ENCODE results near the gene PTMS. TPM values are rescaled to one million over a fixed set of nuclear protein-coding genes. Genes with fewer than 3 reads are reported as not detected.
A peak's percentile ranks its signal among the peaks of the same experiment; 100 is the strongest.

Gene PTMS
- total and polyA plus RNA-seq, 8 donors: 41.0 to 276 (median 77.5) TPM

DNA sequence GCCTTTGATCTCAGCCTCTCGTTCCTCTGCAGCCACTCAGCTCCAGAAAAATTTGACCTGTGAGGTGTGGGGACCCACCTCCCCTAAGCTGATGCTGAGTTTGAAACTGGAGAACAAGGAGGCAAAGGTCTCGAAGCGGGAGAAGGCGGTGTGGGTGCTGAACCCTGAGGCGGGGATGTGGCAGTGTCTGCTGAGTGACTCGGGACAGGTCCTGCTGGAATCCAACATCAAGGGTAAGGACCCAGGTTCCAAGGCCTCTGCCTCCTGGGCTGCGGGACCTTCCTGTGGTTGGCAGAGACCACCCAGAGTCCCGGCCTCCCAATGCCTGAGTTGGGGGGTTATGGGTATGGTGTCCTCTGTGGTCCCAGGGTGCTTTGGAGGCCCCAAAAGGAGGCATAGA is 50.9 kb downstream of the PTMS start:
- no peak for ATAC-seq
- 58 to 68% methylated on average over 8 of the region's 8 CpGs for WGBS, 2 donors

DNA sequence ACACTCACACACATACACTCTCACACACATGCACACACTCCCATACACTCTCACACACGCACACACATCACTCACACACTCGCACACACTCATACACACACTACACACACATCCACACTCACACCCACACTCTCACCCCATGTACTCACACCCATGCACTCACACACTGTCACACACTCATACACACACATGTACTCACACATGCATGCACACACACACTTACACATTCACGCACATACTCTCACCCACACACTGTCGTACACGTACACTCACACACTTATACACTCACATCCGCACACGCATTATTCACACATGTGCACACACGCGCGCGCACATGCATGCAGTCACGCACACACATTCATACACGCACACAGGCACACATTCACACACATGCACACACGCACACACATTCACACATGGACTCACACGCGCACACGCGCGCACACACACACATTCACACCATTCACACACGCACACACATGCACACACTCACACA is 51.5 kb downstream of the PTMS start:
- Histone ChIP-seq H3K9me3 (no peaks in the 10 kb centered on the region), H3K27me3 (peaks cover 0 to 3% (median 0%) of the 10 kb centered on the region in 4 donors), H3K4me1 (no peaks in the 10 kb centered on the region), H3K4me3 (no peak overlapping the region), H3K36me3 (no peaks in the 10 kb centered on the region), H3K27ac (no peak overlapping the region)
- intact Hi-C loops (cut with DNase I): no loop called here
- WGBS, 2 donors: 68 to 85% methylated on average over 20 of the region's 20 CpGs
- FAIRE-seq: no peak
- no peak for ATAC-seq
- TF ChIP-seq, protein P1, sequence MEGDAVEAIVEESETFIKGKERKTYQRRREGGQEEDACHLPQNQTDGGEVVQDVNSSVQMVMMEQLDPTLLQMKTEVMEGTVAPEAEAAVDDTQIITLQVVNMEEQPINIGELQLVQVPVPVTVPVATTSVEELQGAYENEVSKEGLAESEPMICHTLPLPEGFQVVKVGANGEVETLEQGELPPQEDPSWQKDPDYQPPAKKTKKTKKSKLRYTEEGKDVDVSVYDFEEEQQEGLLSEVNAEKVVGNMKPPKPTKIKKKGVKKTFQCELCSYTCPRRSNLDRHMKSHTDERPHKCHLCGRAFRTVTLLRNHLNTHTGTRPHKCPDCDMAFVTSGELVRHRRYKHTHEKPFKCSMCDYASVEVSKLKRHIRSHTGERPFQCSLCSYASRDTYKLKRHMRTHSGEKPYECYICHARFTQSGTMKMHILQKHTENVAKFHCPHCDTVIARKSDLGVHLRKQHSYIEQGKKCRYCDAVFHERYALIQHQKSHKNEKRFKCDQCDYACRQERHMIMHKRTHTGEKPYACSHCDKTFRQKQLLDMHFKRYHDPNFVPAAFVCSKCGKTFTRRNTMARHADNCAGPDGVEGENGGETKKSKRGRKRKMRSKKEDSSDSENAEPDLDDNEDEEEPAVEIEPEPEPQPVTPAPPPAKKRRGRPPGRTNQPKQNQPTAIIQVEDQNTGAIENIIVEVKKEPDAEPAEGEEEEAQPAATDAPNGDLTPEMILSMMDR (IDR thresholded peaks at IDR 0.05): no peak
- DNase-seq: no peak

More for the DNA sequence above, 50.9 kb downstream of the PTMS start:
- peak in 1 of 6 donors; percentile 38 for DNase-seq
- intact Hi-C loops (cut with DNase I): no loop called here
- no peaks in the 10 kb centered on the region for H3K27me3 ChIP-seq
- no peaks in the 10 kb centered on the region for H3K36me3 ChIP-seq
- H3K4me3 ChIP-seq: no peak overlapping the region
- no peak for FAIRE-seq
- H3K4me1 ChIP-seq: no peaks in the 10 kb centered on the region
- H3K27ac ChIP-seq: no peak overlapping the region
- TF ChIP-seq, protein P1 (IDR thresholded peaks at IDR 0.05): no peak
- H3K9me3 ChIP-seq: no peaks in the 10 kb centered on the region

DNA sequence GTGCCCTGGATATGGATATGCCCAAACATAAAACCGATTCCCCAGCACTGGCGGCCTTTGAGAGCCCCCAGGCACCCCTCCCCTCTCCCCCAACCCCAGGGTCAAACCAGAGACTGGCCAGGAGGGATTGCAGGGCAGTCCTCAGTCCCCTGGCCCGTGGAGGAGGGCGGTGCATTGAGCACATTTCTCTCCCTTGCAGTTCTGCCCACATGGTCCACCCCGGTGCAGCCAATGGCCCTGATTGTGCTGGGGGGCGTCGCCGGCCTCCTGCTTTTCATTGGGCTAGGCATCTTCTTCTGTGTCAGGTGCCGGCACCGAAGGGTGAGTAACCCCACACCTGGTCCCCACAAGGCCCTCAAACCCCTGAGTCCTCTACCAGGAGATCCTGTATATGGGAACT is 52.1 kb downstream of the PTMS start:
- no peaks in the 10 kb centered on the region for H3K4me1 ChIP-seq
- H3K27ac ChIP-seq: no peak overlapping the region
- H3K4me3 ChIP-seq: no peak overlapping the region
- intact Hi-C loops (cut with DNase I): no loop called here
- WGBS, 2 donors: 40 to 49% methylated on average over 10 of the region's 10 CpGs
- H3K36me3 ChIP-seq: no peaks in the 10 kb centered on the region
- no peaks in the 10 kb centered on the region for H3K9me3 ChIP-seq
- FAIRE-seq (no peak), ATAC-seq (peak in 2 of 4 donors; percentile 15 to 40), DNase-seq (peak in 1 of 6 donors; percentile 41)
- peaks cover 0 to 3% (median 0%) of the 10 kb centered on the region in 4 donors for H3K27me3 ChIP-seq
- TF ChIP-seq, protein P1 (IDR thresholded peaks at IDR 0.05): no peak

DNA sequence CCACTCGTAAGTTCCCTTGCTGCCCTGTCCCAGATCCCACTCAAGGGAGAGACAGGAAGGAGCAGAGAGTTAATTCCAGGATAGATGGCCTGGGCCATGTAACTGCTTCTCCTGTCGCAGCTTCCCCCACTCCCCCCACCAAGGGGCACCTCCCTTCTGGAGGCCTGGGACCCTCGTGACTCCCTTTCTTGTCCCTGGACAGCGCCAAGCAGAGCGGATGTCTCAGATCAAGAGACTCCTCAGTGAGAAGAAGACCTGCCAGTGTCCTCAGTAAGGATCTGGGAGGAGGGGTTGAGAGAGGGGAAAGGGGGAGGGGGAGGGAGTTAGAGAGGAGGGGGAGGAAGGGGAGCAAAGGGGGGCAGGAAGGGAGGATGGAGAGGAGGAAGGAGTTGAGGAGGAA is 52.5 kb downstream of the PTMS start:
- H3K27me3 ChIP-seq: peaks cover 0 to 3% (median 0%) of the 10 kb centered on the region in 4 donors
- no peaks in the 10 kb centered on the region for H3K36me3 ChIP-seq
- intact Hi-C loops (cut with DNase I): no loop called here
- ATAC-seq (no peak), FAIRE-seq (no peak), DNase-seq (no peak)
- 66 to 75% methylated on average over 5 of the region's 5 CpGs for WGBS, 2 donors
- H3K9me3 ChIP-seq: no peaks in the 10 kb centered on the region
- no peak overlapping the region for H3K4me3 ChIP-seq
- no peaks in the 10 kb centered on the region for H3K4me1 ChIP-seq
- H3K27ac ChIP-seq: no peak overlapping the region
- TF ChIP-seq, protein P1 (IDR thresholded peaks at IDR 0.05): no peak

Data from pancreas (tissue), 10 donors.